Measurements from ENCODE around the gene MACROD1. TPM values are rescaled to one million over a fixed set of nuclear protein-coding genes. Genes with fewer than 3 reads are reported as not detected.
A peak's percentile ranks its signal among the peaks of the same experiment; 100 is the strongest.
"Not testable (repeated sequence)": the region's sequence is repeated elsewhere in the genome, so short reads cannot be mapped to it uniquely, and the experiment has no call there.

The MACROD1 gene
- total RNA-seq, 1 donor from 2014 or later = 139 TPM

DNA sequence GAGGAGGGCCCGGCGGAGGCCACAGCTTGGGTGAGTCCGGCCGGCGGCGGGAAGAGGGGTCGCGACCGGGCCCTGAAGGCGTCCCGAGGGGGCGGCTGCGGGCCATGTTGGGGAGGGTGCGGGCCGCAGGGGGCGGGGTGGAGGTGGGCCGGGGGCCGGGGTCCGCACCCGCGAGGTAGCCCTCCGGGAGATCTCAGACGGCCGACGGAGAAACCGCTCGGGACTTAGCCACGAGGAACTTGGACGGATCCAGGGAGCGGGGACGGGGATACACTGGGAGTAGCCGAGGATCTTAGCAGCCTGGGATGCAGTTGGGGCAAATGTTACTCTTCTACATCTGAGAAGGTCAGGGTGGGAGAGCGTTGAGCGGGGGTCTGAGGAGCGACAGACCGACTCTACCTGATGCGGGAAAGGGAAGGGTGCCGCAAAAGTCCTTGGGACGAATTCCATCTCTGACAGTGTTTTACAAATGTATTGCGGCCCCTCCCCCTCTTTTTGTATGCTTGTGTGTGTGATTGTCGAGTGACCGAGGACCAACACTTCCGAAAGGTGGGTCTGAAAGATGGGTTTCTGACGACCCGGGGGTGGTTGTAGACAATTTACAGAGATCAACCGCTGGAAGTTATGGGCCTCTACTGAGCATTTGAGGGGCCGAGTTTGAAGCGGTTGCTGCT, 20.7 kb upstream of the MACROD1 start:
- intact Hi-C loops (cut with micrococcal nuclease) = no loop called here
- no peak for ATAC-seq
- DNase-seq = no peak

DNA sequence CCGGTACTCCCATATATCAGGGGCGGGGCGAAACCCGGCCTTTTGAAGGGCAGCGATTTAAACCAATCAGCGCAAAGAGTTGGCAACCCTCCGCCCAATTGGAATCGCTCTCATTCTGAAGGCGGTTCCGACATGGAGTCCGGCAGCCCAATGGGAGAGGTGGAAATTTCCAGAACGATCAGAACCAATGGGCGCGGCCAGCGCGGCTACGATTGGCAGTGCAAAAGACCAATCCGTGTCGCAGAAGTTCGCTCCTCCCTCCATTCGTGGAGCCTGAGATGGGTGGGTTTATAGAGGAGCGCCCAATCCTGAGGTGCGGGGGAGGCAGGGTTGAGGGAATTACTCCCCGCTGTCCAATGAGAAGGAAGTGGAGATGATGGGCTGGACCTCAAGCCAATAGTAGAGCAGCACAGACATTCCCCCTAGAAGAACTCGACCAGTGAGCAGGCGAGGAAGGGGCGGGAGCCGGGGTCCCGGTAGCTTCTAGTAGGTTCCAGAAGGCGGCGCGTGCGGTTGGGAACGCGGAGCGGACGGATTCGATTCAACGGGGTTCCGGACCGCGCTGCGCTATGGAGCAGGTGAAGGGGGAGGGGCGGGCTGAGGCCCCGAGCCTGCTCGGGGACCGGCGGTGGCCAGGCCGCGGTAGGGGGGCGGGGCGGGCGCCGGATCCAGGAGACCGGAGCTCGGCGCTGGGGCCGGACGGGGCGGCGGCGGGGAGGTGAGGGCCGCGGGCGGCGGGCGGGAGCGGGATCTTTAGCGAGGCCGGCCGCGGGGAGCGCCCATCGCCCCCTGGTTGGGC, 20.0 kb upstream of the MACROD1 start, which contains the start of gene STIP1:
TSS of gene STIP1 (plus strand) at position 479 of the 799 bp plus-strand sequence. CDS start at position 570, 91 bp downstream.
- peak; percentile 88 for ATAC-seq
- DNase-seq = peak; percentile 98
- intact Hi-C loops (cut with micrococcal nuclease) = no loop called here

- DNase-seq (peak; percentile 92), ATAC-seq (peak; percentile 57)
- intact Hi-C loops (cut with micrococcal nuclease) = no loop called here
Observed at GRCh38 chr11:64185175-64185692, 19.3 kb upstream of the MACROD1 start.

GRCh38 chr11:64183890-64184289, 18.0 kb upstream of the MACROD1 start:
- intact Hi-C loops (cut with micrococcal nuclease) = no loop called here
- ATAC-seq = no peak
- DNase-seq = no peak

GRCh38 chr11:64181506-64182411, 15.8 kb upstream of the MACROD1 start:
- intact Hi-C loops (cut with micrococcal nuclease) = no loop called here
- ATAC-seq = peak; percentile 71
- DNase-seq = peak; percentile 94

GRCh38 chr11:64180891-64181290, 15.0 kb upstream of the MACROD1 start:
- ATAC-seq (no peak), DNase-seq (no peak)
- intact Hi-C loops (cut with micrococcal nuclease) = no loop called here

GRCh38 chr11:64178951-64179639, 13.2 kb upstream of the MACROD1 start:
- intact Hi-C loops (cut with micrococcal nuclease) = no loop called here
- ATAC-seq (no peak), DNase-seq (no peak)

DNA sequence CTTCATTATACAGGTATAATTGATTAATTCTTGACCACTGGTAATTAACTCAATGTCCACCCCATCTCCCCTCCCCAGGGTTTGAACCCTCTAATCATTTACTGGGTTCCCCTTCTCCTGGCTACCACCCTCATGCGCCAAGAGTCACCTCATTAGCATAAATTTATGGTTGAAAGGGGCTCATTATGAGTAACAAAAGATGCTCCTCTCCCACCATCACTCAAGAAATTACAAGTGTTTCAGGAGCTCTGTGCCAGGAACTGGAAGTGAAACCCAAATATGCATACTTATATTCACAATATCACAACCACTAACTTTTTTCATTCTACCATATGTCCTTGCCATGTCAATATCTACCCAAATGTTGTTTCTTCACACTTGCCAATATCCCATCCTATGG, 12.3 kb upstream of the MACROD1 start:
- DNase-seq (no peak), ATAC-seq (no peak)
- intact Hi-C loops (cut with micrococcal nuclease) = no loop called here

DNA sequence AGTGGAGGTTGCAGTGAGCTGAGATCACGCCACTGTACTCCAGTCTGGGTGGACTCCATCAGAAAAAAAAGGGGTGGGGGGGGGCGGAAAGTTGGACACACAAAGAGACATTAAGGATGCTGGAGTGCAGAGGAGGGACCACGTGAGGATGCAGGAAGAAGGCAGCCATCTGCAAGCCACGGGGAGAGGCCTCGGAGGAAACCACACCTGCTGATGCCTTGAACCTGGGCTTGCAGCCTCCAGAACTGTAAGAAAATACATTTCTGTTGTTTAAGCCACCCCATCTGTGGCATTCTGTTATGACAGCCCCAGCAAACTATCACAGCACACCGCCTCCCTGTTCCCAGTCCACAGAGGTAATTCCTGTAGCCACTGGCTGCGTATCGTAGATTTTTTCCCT, 10.8 kb upstream of the MACROD1 start:
- ATAC-seq (no peak), DNase-seq (no peak)
- intact Hi-C loops (cut with micrococcal nuclease) = no loop called here

DNA sequence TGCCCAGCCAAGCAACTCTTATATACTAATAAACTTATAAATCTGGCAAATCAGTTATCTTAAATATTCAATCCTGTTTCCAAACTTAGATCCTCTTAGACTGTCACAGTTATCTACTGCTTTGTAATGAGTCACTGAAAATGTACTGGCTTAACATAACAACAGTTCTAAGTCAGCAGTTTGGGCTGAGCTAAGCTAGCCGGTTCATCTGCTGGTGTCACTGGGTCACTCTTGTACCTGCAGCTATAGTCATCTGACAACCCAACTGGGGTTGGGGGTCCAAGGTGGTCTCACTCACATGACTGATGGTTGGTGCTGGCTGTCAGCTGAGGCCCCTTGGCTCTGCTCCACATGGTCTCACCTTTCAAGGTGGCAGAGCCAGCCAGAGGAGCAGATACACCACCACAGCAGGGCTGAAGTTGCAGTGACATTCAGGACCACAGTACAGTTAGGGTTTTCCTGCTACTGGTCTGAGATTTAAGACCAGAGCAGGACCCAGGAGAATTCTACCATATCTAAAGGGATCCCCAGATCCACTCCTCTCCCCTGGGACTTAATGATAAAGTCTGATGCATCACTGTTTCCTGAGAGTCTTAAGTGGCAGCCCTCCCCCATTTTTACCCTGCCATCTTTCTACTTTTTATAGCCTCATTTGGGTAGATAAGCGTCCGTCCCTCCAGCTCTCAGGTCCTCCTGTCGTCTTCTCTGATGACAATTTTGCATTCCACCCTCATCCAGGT, 7.9 kb upstream of the MACROD1 start:
- DNase-seq (no peak), ATAC-seq (no peak)
- intact Hi-C loops (cut with micrococcal nuclease) = no loop called here

- intact Hi-C loops (cut with micrococcal nuclease) = no loop called here
- DNase-seq (no peak), ATAC-seq (no peak)
Observed at GRCh38 chr11:64170419-64170818, 4.5 kb upstream of the MACROD1 start.

- intact Hi-C loops (cut with micrococcal nuclease) = no loop called here
- DNase-seq (no peak), ATAC-seq (peak; percentile 38)
Observed at GRCh38 chr11:64165481-64165841, 452 bp downstream of the MACROD1 start.

DNA sequence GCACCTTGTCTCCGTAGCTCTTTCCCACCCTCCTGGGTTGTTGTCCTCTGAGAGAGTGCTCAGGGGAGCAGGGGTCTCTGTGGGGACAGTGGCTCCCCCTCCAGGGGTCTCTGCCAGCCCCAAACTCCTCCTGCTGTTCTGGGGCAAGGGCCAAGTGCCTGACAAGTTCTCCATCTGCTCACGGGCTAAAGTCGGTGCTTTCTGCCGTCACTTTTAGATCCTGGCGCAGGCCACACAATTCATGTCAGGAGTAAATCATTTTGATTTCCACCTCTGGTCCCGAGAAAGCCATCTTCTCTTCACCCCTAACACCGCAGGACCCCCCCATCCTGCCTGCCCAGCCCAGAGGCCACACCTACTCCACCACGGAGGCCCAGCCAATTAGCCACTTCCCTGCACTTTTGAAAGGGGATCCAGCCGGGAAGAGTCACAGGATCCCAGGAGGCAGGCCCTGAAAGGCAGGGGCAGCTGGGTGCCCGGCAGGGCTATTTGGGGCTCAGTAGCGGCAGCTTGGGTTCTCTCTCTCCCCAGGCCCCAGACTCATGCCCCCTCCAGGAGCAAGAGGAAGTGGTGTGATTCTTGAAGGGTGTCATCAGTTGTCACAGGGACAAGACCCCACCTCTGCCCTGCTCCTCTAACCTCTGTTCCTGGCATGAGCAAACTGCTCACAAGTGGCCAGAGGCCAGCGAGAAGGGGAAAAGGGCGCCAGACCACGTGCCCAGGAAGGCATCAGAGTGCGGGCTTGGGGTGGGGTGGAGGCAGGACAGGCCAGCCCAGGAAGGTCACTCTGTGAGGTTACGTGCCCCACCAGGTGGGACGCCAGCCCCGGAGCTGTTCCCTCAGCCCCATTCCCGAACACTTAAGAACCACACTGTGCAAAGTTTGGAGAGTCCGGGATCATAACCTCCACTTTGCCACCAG, 1.3 kb downstream of the MACROD1 start:
- peak; percentile 65 for ATAC-seq
- peak; percentile 73 for DNase-seq
- intact Hi-C loops (cut with micrococcal nuclease) = no loop called here

- ATAC-seq (no peak), DNase-seq (no peak)
- intact Hi-C loops (cut with micrococcal nuclease) = no loop called here
Observed at GRCh38 chr11:64163951-64164350, 2.0 kb downstream of the MACROD1 start.

DNA sequence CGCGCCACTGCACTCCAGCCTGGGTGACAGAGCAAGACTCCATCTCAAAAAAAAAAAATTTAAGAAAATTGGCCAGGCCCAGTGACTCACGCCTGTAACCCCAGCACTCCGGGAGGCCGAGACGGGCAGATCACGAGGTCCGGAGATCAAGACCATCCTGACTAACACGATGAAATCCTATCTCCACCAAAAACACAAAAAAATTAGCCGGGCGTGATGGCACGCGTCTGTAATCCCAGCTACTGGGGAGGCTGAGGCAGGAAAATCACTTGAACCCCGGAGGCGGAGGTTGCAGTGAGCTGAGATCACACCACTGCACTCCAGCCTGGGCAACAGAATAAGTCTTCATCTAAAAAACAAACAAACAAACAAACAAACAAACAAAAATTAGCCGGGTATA, 3.1 kb downstream of the MACROD1 start:
- intact Hi-C loops (cut with micrococcal nuclease) = not testable (repeated sequence)

GRCh38 chr11:64161037-64161436, 4.9 kb downstream of the MACROD1 start:
- DNase-seq = no peak
- intact Hi-C loops (cut with micrococcal nuclease) = no loop called here

More for the DNA sequence above, 3.1 kb downstream of the MACROD1 start:
- not testable (repeated sequence) for DNase-seq, ATAC-seq

More at GRCh38 chr11:64161037-64161436, 4.9 kb downstream of the MACROD1 start:
- no peak for ATAC-seq

Data from left ventricle myocardium superior (tissue), 1 donor.